Pulmonary artery endothelial cell (primary cell): Measurements from ENCODE around the gene NCOA6. TPM values are rescaled to one million over a fixed set of nuclear protein-coding genes. Genes with fewer than 3 reads are reported as not detected.

ENCODE experiments used
- total RNA-seq: library from RNA; depleted of rRNA; stranded (reverse); fragments of >200 nt; gene quantifications from 2 replicates; pipeline ENCODE4 v1.2.3, GENCODE V29; 2014

Gene NCOA6
- total RNA-seq, 1 donor from 2014 or later = 5.3 TPM

Other genes starting within 250 kb of the NCOA6 start
- 6.3 and 9.6 TPM in 2 replicates for gene PIGU, start 148.6 kb downstream of the NCOA6 start, total RNA-seq
- gene TP53INP2, start 121.3 kb downstream of the NCOA6 start, total RNA-seq = 3.4 TPM in 2 replicates
- gene GGT7, start 47.2 kb upstream of the NCOA6 start, total RNA-seq = 1.8 and 2.3 TPM in 2 replicates
- gene ACSS2, start 51.0 kb upstream of the NCOA6 start, total RNA-seq = 41.9 and 57.6 TPM in 2 replicates
- gene GSS, start 130.2 kb upstream of the NCOA6 start, total RNA-seq = 49.1 and 59.8 TPM in 2 replicates
- under 0.01 and 0.13 TPM in 2 replicates for gene MYH7B, start 130.2 kb upstream of the NCOA6 start, total RNA-seq